Muscle layer of duodenum (tissue), 2 donors: ENCODE results near the gene PTPRT.

Source experiments
- H3K27ac ChIP-seq: one replicate; pipeline ENCODE4 v1.7.0; 2013; ENCODE audit warnings: mild to moderate bottlenecking, low read length
- H3K27me3 ChIP-seq: one replicate; pipeline ENCODE4 v1.7.0; 2013; ENCODE audit warnings: low read depth, mild to moderate bottlenecking, control low read depth, low read length
- H3K36me3 ChIP-seq, 2 donors: one replicate each; pipeline ENCODE4 v1.7.0; 2013; ENCODE audit warnings: low read length in 2 of 2, control low read depth in 1 of 2, mild to moderate bottlenecking in 1 of 2; ENCODE audit not compliant: insufficient read depth in 2 of 2, control insufficient read depth in 1 of 2
- H3K4me1 ChIP-seq, 2 donors: one replicate each; pipeline ENCODE4 v1.7.0; 2013; ENCODE audit warnings: low read length in 2 of 2, mild to moderate bottlenecking in 2 of 2, control low read depth in 1 of 2, moderate library complexity in 1 of 2; ENCODE audit not compliant: insufficient read depth in 2 of 2, control insufficient read depth in 1 of 2
- H3K4me3 ChIP-seq, 2 donors: one replicate each; pipeline ENCODE4 v1.7.0; 2013; ENCODE audit warnings: low read length in 2 of 2, low read depth in 1 of 2, mild to moderate bottlenecking in 1 of 2
- H3K9me3 ChIP-seq, 2 donors: one replicate each; pipeline ENCODE4 v1.7.0; 2013; ENCODE audit warnings: low read length in 2 of 2, control low read depth in 1 of 2, mild to moderate bottlenecking in 1 of 2; ENCODE audit not compliant: control insufficient read depth in 1 of 2
- donor health status: healthy.

PTPRT gene

DNA sequence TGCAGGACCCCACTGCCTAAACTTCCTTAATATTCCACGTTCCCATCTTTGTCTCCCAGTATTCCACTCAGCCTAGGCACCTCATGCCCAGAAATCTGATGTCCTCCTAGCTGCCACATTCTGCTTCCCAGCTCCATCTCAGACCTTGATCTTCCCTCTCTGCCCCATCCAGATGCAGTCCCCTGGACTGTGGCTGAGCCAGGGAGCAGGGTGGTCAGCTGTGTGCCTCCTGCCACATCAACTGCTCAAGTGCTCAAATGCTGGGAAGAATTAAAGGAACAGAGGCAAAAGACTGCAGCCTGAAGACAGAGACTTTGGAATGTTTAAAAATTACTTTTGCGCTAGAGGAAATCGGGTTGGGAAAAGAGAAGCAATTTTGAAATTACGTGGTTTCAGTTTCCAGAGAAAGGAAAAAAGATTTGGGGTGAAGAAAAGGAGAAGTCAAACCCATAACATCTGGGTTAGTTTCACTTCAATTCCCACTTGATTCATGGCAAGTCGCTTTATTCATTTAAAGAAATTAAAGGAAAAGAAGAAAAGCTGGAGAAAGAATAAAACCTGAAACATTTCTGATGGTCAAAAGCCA, 704.8 kb downstream of the PTPRT start:
- no peak overlapping the region for H3K4me3 ChIP-seq
- H3K27me3 ChIP-seq, result no peaks in the 10 kb centered on the region
- no peaks in the 10 kb centered on the region for H3K36me3 ChIP-seq
- H3K27ac ChIP-seq, result no peak overlapping the region
- H3K9me3 ChIP-seq, result no peaks in the 10 kb centered on the region
- no peaks in the 10 kb centered on the region for H3K4me1 ChIP-seq

DNA sequence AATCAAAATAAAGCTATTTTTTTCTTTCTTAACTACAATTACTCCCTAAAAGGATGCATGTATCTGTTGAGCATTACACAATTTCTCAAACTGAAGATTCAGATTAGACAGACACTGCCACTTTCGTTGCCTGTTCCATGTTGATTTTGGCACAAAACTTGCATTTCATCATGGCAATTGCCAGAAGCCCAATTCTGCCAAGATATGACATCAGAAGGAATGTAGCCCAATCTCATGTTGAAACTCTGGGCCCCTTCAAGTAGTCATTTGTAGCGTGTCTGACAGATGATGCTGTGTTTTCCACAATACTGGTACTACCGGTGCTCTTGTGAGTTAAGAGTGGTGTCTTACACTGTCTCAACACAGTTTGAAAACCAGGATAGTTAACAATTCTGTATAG, 705.4 kb downstream of the PTPRT start:
- H3K9me3 ChIP-seq, result no peaks in the 10 kb centered on the region
- no peaks in the 10 kb centered on the region for H3K36me3 ChIP-seq
- H3K4me3 ChIP-seq, result no peak overlapping the region
- H3K27me3 ChIP-seq, result no peaks in the 10 kb centered on the region
- no peaks in the 10 kb centered on the region for H3K4me1 ChIP-seq
- no peak overlapping the region for H3K27ac ChIP-seq

DNA sequence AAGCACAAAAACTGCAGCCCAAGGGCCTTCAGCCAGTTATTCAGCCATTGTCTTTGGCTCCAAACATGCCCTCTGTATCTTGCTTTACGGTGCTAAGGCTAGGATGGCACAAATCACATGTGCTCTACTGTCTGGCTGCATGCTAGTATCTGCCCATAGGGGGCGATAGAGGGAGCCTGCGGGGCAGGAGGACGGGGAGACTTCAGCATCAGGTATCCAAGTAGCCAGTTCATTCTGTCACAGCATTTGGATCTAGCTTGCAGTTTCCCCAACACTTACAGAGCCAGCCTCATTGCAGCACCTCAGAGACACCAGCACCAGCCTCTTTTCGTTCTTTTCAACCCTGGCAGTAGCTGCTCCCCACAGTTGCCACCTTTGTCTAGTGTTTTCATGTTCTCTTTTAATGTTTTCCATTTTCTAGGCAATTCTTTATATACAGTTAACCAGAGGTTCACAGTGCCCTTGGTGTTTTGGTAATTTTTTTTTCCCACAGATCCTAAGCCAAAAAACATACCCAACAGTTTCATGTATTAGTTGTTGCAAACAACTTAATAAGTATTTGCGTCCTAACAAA, 705.9 kb downstream of the PTPRT start:
- H3K27me3 ChIP-seq, result no peaks in the 10 kb centered on the region
- no peak overlapping the region for H3K4me3 ChIP-seq
- no peak overlapping the region for H3K27ac ChIP-seq

DNA sequence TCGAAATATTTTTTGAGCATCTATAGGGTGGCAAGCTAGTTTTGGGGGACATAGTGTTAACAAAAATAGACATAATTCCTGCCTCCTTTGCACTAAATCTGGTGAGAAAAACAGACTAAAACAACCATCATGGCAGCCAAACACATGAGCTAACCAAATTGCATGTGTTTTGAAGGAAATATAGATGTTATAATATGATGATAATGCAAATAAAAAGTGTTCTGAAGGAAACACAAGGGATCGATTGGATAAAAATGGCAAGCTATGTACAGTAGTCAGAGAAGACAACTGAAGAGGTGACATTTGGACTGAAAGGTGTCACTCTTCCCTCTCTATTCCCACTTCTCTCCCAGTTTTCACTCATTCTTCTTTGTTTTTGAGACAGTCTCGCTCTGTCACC, 706.9 kb downstream of the PTPRT start:
- no peaks in the 10 kb centered on the region for H3K36me3 ChIP-seq

More for the DNA sequence above, 705.9 kb downstream of the PTPRT start:
- Histone ChIP-seq H3K36me3 (no peaks in the 10 kb centered on the region), H3K9me3 (no peaks in the 10 kb centered on the region), H3K4me1 (no peaks in the 10 kb centered on the region)

DNA sequence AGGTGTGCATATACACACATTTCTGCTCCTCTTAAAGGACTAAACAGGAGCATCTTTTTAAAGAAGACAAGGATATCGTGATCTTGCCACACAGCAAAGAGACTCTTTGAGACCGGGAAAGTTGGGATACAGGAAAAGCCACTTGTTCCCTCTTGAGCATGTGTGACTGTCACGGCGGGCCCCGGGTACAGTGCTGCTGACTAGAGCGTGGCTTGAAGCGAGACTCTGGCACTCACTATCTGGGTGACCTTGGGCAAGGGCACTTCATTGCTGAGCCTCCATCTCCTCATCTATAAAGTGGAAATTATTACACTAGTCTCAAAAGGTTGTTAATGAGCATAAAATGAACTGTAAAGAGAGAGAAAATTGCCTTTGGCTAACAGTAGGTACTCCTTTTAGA, 713.9 kb downstream of the PTPRT start:
- no peaks in the 10 kb centered on the region for H3K4me1 ChIP-seq
- H3K27ac ChIP-seq, result no peak overlapping the region
- H3K27me3 ChIP-seq, result no peaks in the 10 kb centered on the region
- no peak overlapping the region for H3K4me3 ChIP-seq
- no peaks in the 10 kb centered on the region for H3K36me3 ChIP-seq
- no peaks in the 10 kb centered on the region for H3K9me3 ChIP-seq

More for the DNA sequence above, 706.9 kb downstream of the PTPRT start:
- H3K27ac ChIP-seq, result no peak overlapping the region
- no peaks in the 10 kb centered on the region for H3K27me3 ChIP-seq
- no peaks in the 10 kb centered on the region for H3K9me3 ChIP-seq
- H3K4me3 ChIP-seq, result no peak overlapping the region
- no peaks in the 10 kb centered on the region for H3K4me1 ChIP-seq

DNA sequence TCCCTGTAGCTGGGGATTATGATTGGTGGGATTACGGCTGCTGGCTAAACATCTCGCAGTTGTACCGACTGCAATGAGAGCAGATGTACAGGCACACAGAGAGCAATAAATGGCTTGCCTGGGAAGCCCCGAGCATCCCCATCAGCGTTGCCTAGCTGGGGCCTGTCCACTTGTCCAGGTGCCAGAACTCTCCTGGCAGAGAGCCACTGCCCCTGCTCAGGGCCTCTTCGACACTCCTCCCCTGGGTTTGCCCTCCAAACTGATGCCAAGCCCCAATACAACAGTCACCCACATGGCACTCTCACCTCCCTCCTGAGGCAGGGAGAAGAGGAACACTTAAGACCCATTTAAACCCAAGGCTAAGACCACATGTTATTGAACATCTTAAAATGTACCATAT, 715.1 kb downstream of the PTPRT start:
- Histone ChIP-seq H3K4me1 (no peaks in the 10 kb centered on the region), H3K9me3 (no peaks in the 10 kb centered on the region), H3K27me3 (no peaks in the 10 kb centered on the region), H3K27ac (no peak overlapping the region), H3K4me3 (no peak overlapping the region), H3K36me3 (no peaks in the 10 kb centered on the region)

DNA sequence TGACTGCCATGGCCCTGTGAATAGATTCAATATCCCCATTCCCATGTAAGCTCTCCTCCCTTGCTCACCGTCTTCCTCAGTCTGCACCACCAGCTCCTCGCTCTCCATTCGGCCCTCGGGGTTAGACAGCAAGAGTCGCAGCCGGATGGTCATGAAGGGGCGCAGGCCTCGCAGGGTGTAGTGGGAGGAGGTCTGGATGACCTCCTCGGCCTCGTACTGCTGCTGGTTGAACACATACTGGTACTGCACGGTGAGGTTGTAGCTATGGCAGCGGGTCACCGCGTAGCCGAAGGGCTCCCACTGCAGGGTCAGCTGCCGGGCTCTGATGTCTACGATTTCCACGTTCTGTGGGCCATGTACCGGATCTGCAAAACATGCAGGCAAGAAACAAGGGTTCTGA, 717.5 kb downstream of the PTPRT start:
- no peaks in the 10 kb centered on the region for H3K4me1 ChIP-seq
- no peak overlapping the region for H3K27ac ChIP-seq
- no peaks in the 10 kb centered on the region for H3K27me3 ChIP-seq
- no peak overlapping the region for H3K4me3 ChIP-seq
- no peaks in the 10 kb centered on the region for H3K9me3 ChIP-seq
- H3K36me3 ChIP-seq, result no peaks in the 10 kb centered on the region

DNA sequence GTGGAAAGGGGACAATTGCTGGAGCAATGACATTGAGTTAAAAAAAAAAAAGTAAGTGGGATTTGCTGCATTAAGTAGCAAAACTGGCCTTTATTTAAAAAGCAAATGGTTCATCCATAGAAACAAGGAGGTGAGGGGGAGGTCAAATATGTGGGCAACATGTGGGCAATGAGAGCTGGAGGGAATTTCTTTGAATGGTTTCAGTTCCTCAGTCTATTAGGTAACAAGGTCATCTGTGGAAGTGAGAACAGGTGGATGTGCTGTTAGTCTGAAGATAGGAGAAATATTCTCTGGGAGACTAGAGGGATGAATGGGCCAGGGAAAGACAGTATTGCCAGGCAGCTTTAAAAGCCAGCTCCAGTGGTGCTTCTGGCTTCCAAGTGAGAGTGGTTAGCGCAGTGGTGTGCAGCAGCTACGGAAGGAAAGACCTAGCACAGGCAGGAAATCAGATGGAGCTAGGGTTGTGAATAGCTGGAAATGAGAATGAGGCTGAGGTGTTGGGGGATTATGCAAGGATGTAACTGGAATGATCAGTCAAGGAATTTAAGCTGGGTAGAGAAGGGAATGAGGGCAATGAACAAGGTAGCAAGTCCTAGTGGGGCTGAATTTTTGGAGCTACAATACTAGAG, 727.6 kb downstream of the PTPRT start:
- H3K9me3 ChIP-seq, result no peaks in the 10 kb centered on the region
- no peaks in the 10 kb centered on the region for H3K27me3 ChIP-seq
- no peak overlapping the region for H3K27ac ChIP-seq
- no peaks in the 10 kb centered on the region for H3K36me3 ChIP-seq
- H3K4me1 ChIP-seq, result no peaks in the 10 kb centered on the region
- H3K4me3 ChIP-seq, result no peak overlapping the region

DNA sequence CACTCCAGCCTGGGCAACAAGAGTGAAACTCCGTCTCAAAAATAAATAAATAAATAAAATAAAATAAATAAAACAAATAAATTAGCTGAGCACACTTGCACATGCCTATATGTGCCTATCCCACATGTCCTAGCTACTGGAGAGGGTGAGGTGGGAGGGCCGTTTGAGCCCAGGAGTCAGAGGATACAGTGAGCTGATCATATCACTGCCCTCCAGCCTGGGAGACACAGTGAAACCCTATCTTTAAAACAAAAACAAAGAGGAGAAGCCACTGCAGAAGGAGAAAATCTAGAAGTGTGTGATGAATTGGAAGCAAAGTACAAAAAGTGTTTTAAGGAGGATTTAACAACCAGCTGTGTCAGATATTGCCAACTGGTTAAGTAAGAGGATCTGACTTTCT, 728.4 kb downstream of the PTPRT start:
- Histone ChIP-seq H3K4me1 (no peaks in the 10 kb centered on the region), H3K27me3 (no peaks in the 10 kb centered on the region), H3K9me3 (no peaks in the 10 kb centered on the region), H3K36me3 (no peaks in the 10 kb centered on the region), H3K27ac (no peak overlapping the region), H3K4me3 (no peak overlapping the region)

DNA sequence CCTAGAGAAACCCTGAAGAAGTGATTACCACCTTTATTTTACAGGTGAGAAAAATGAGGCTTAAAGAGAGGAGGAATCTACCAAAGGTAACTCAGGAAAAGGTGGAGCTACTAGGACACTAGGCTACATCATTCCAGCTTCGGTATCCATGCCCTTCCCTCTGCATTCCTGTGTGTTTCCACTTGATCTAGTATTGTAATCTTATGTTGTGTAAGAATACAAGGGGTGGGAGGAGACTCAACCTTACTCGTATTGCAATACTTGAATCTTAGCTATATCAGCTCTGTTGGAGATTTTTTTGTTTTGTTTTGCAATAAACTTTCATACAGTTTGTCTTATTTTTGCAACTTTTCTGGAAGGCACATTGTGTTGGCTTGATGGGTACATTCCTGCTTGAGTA, 742.4 kb downstream of the PTPRT start:
- H3K4me1 ChIP-seq, result no peaks in the 10 kb centered on the region
- H3K9me3 ChIP-seq, result no peaks in the 10 kb centered on the region
- H3K27me3 ChIP-seq, result no peaks in the 10 kb centered on the region
- no peaks in the 10 kb centered on the region for H3K36me3 ChIP-seq
- no peak overlapping the region for H3K27ac ChIP-seq
- H3K4me3 ChIP-seq, result no peak overlapping the region

DNA sequence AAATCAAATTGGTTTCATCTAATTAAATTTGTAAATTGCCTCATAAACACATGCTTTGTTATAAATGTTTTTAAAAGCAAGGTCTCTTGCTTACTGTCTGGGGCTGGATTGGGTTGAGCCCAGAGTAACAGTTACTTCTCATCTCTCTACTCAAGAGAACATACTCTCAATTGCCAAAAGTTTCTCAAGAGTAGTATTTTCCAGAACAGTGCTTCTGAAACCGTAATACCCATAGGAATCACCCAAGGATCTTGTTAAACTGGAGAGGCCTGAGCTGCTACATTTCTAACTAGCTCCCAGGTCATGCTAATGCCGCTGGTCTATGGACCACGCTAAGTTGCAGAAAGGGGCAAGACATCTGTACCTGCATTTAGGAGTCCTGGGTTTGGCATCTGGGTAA, 744.9 kb downstream of the PTPRT start:
- no peaks in the 10 kb centered on the region for H3K27me3 ChIP-seq
- no peak overlapping the region for H3K27ac ChIP-seq

DNA sequence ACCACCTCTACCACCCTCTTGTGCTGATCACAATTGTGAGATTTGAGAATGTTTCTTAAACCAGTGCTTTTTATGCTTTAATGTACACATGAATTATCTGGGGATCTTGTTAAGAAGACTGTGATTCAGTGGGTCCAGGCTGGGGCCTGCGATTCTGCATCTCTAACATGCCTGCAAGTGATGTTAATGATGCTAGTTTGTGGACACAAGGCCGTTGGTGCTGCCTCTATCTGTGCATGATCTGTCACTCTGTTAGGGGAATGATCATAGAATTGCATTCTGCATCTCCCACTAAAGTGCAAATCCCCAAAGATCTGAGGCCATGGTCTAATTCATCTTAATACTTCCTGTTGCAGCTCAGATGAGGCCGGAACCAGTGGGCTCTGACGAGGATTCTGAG, 746.5 kb downstream of the PTPRT start:
- Histone ChIP-seq H3K9me3 (no peaks in the 10 kb centered on the region), H3K4me3 (no peak overlapping the region), H3K27me3 (no peaks in the 10 kb centered on the region), H3K4me1 (no peaks in the 10 kb centered on the region), H3K36me3 (no peaks in the 10 kb centered on the region), H3K27ac (no peak overlapping the region)

More for the DNA sequence above, 744.9 kb downstream of the PTPRT start:
- Histone ChIP-seq H3K4me1 (no peaks in the 10 kb centered on the region), H3K9me3 (no peaks in the 10 kb centered on the region), H3K36me3 (no peaks in the 10 kb centered on the region), H3K4me3 (no peak overlapping the region)
